Measurements from ENCODE around the gene BLOC1S1. TPM values are rescaled to one million over a fixed set of nuclear protein-coding genes. Genes with fewer than 3 reads are reported as not detected.

The BLOC1S1 gene
- polyA plus RNA-seq, 1 donor (not counting 4 experiments of a cell fraction or from before 2014, with no cell fraction given): 62.5 TPM

GRCh38 chr12:55741931-55742680, 26.3 kb downstream of the BLOC1S1 start:
- dilution Hi-C loops (cut with MboI; ENCODE audit: extremely low pct_ligation_motif_present, low sequenced_read_pairs): no loop called here
- TF ChIP-seq EZH2 (IDR thresholded peaks at IDR 0.05; ENCODE audit: low read length) (no peak), CTCF (optimal IDR thresholded peaks at IDR 0.05 in 1 of 3, IDR thresholded peaks at IDR 0.05 in 1 of 3, conservative IDR thresholded peaks at IDR 0.05 in 1 of 3; ENCODE audit: extremely low read depth in 1 of 3, insufficient read depth in 2 of 3, low read length in 3 of 3) (no peak)
- no peak overlapping the region for H3K27ac ChIP-seq (ENCODE audit: control insufficient read depth, insufficient read depth, low read length)
- peak overlapping the region in 2 of 3 experiments; percentile 60 to 64 for H3K4me3 ChIP-seq (ENCODE audit: control insufficient read depth in 2 of 3, extremely low read depth in 1 of 3, insufficient read depth in 2 of 3, low read depth in 1 of 3, low read length in 3 of 3)
- H3K4me2 ChIP-seq (ENCODE audit: control insufficient read depth, extremely low read depth, insufficient read depth, low read depth, low read length): peak overlapping the region; percentile 84
- H4K20me1 ChIP-seq (ENCODE audit: control insufficient read depth, extremely low read depth, insufficient read depth, low read length): no peaks in the 10 kb centered on the region
- H3K27me3 ChIP-seq (ENCODE audit: control insufficient read depth, extremely low read depth, insufficient read depth, low read length): no peaks in the 10 kb centered on the region
- H3K4me1 ChIP-seq (ENCODE audit: control insufficient read depth, extremely low read depth, insufficient read depth, low read length): peaks cover 15% of the 10 kb centered on the region
- H3K79me2 ChIP-seq (ENCODE audit: control insufficient read depth, insufficient read depth, low read length): no peaks in the 10 kb centered on the region
- no peaks in the 10 kb centered on the region for H3K9me3 ChIP-seq (ENCODE audit: control insufficient read depth, low read depth, low read length)
- H3K36me3 ChIP-seq (ENCODE audit: control insufficient read depth in 2 of 2, extremely low read depth in 1 of 2, insufficient read depth in 2 of 2, low read length in 2 of 2): no peaks in the 10 kb centered on the region
- no peak for DNase-seq (ENCODE audit: low read depth, low spot score)
- peak overlapping the region; percentile 78 for H2AFZ ChIP-seq (ENCODE audit: control insufficient read depth, low read length)
- peak overlapping the region; percentile 20 for H3K9ac ChIP-seq (ENCODE audit: control insufficient read depth, extremely low read depth, insufficient read depth, low read length)
- no peaks in the 10 kb centered on the region for H3K9me1 ChIP-seq (ENCODE audit: control insufficient read depth, extremely low read depth, insufficient read depth, low read length)
- no peak for FAIRE-seq

GRCh38 chr12:55742719-55743405, 27.0 kb downstream of the BLOC1S1 start, which contains the start of gene GDF11:
Gene GDF11 (plus strand): TSS chr12:55743122. CDS start chr12:55743317, 195 bp downstream.
- Histone ChIP-seq H3K79me2 (ENCODE audit: control insufficient read depth, insufficient read depth, low read length) (no peaks in the 10 kb centered on the region), H3K4me1 (ENCODE audit: control insufficient read depth, extremely low read depth, insufficient read depth, low read length) (peaks cover 14% of the 10 kb centered on the region), H3K4me3 (ENCODE audit: control insufficient read depth in 2 of 3, extremely low read depth in 1 of 3, insufficient read depth in 2 of 3, low read depth in 1 of 3, low read length in 3 of 3) (peak within 1 kb of the TSS; percentile 57 to 74 (median 72)), H3K4me2 (ENCODE audit: control insufficient read depth, extremely low read depth, insufficient read depth, low read depth, low read length) (peak within 1 kb of the TSS; percentile 89), H3K9me3 (ENCODE audit: control insufficient read depth, low read depth, low read length) (no peaks in the 10 kb centered on the region), H3K9ac (ENCODE audit: control insufficient read depth, extremely low read depth, insufficient read depth, low read length) (peak within 1 kb of the TSS; percentile 20), H2AFZ (ENCODE audit: control insufficient read depth, low read length) (peak within 1 kb of the TSS; percentile 85), H3K27me3 (ENCODE audit: control insufficient read depth, extremely low read depth, insufficient read depth, low read length) (no peaks in the 10 kb centered on the region), H3K27ac (ENCODE audit: control insufficient read depth, insufficient read depth, low read length) (no peak within 1 kb of the TSS), H3K36me3 (ENCODE audit: control insufficient read depth in 2 of 2, extremely low read depth in 1 of 2, insufficient read depth in 2 of 2, low read length in 2 of 2) (no peaks in the 10 kb centered on the region), H3K9me1 (ENCODE audit: control insufficient read depth, extremely low read depth, insufficient read depth, low read length) (no peaks in the 10 kb centered on the region), H4K20me1 (ENCODE audit: control insufficient read depth, extremely low read depth, insufficient read depth, low read length) (no peaks in the 10 kb centered on the region)
- FAIRE-seq (no peak), DNase-seq (ENCODE audit: low read depth, low spot score) (no peak)
- TF ChIP-seq EZH2 (IDR thresholded peaks at IDR 0.05; ENCODE audit: low read length): no peak
- TF ChIP-seq CTCF (optimal IDR thresholded peaks at IDR 0.05 in 1 of 3, IDR thresholded peaks at IDR 0.05 in 1 of 3, conservative IDR thresholded peaks at IDR 0.05 in 1 of 3; ENCODE audit: extremely low read depth in 1 of 3, insufficient read depth in 2 of 3, low read length in 3 of 3): no peak
- dilution Hi-C loops (cut with MboI; ENCODE audit: extremely low pct_ligation_motif_present, low sequenced_read_pairs): no loop called here

All from keratinocyte (primary cell).